PFSK-1 (cell line): ENCODE measurements around the gene FGGY.

Experiments
- FOXP2 ChIP-seq: optimal IDR thresholded peaks from 2 replicates; pipeline ENCODE3; 2011; ENCODE audit warnings: borderline replicate concordance, control low read depth, inconsistent platforms; ENCODE audit not compliant: insufficient read depth; ENCODE audit errors: extremely low read length, extremely low read depth
- POLR2AphosphoS5 ChIP-seq: IDR thresholded peaks from 2 replicates; pipeline ENCODE4 v1.6.1; 2012; ENCODE audit warnings: low read depth, mild to moderate bottlenecking, control low read depth, low read length, moderate library complexity
- REST ChIP-seq, 2 experiments: IDR thresholded peaks; 2 replicates each; pipeline versions ENCODE4 v1.6.1 to v1.8.0; 2011 to 2012; ENCODE audit warnings: low read depth in 2 of 2, low read length in 2 of 2, control low read depth in 1 of 2, inconsistent platforms in 1 of 2, mild to moderate bottlenecking in 1 of 2, moderate library complexity in 1 of 2; ENCODE audit not compliant: insufficient read depth in 1 of 2
- SIN3A ChIP-seq: IDR thresholded peaks from 2 replicates; pipeline ENCODE4 v1.6.1; 2012; ENCODE audit warnings: mild to moderate bottlenecking, low read length, moderate library complexity, borderline replicate concordance; ENCODE audit not compliant: insufficient read depth
- TAF1 ChIP-seq: IDR thresholded peaks from 2 replicates; pipeline ENCODE4 v1.6.1; 2012; ENCODE audit warnings: low read length, control low read depth, borderline replicate concordance; ENCODE audit not compliant: insufficient read depth

The FGGY gene

GRCh38 chr1:59298710-59299346 lies 1.9 kb downstream of the FGGY start:
- no peak for TF ChIP-seq REST (IDR thresholded peaks at IDR 0.05; ENCODE audit: insufficient read depth in 1 of 2, low read depth in 2 of 2, low read length in 2 of 2)
- TF ChIP-seq POLR2AphosphoS5: no peak
- no peak for TF ChIP-seq SIN3A
- TF ChIP-seq TAF1: no peak
- no peak for TF ChIP-seq FOXP2

- TF ChIP-seq SIN3A (no peak), POLR2AphosphoS5 (no peak), TAF1 (no peak), FOXP2 (no peak), REST (IDR thresholded peaks at IDR 0.05; ENCODE audit: insufficient read depth in 1 of 2, low read depth in 2 of 2, low read length in 2 of 2) (no peak)
These were observed 5.4 kb downstream of the FGGY start for GRCh38 chr1:59302297-59302696.

GRCh38 chr1:59302871-59303270 lies 6.0 kb downstream of the FGGY start:
- TF ChIP-seq POLR2AphosphoS5 (no peak), TAF1 (no peak), FOXP2 (no peak), REST (IDR thresholded peaks at IDR 0.05; ENCODE audit: insufficient read depth in 1 of 2, low read depth in 2 of 2, low read length in 2 of 2) (no peak), SIN3A (no peak)

- TF ChIP-seq REST (IDR thresholded peaks at IDR 0.05; ENCODE audit: insufficient read depth in 1 of 2, low read depth in 2 of 2, low read length in 2 of 2): no peak
- TF ChIP-seq FOXP2: no peak
- no peak for TF ChIP-seq SIN3A
These were observed 8.3 kb downstream of the FGGY start for GRCh38 chr1:59305188-59305587.

GRCh38 chr1:59307591-59307990 lies 10.7 kb downstream of the FGGY start:
- no peak for TF ChIP-seq POLR2AphosphoS5
- no peak for TF ChIP-seq REST (IDR thresholded peaks at IDR 0.05; ENCODE audit: insufficient read depth in 1 of 2, low read depth in 2 of 2, low read length in 2 of 2)
- TF ChIP-seq FOXP2: no peak
- no peak for TF ChIP-seq SIN3A
- no peak for TF ChIP-seq TAF1
